Left ventricle myocardium inferior (tissue), 1 donor: ENCODE results near the gene BMPR1A. TPM values are rescaled to one million over a fixed set of nuclear protein-coding genes. Genes with fewer than 3 reads are reported as not detected.
"Not testable (repeated sequence)": the region's sequence is repeated elsewhere in the genome, so short reads cannot be mapped to it uniquely, and the experiment has no call there.

ENCODE experiments used
- DNase-seq: peaks from one replicate; pipeline ENCODE4 v3.0.0-alpha.2; 2020
- H3K27ac ChIP-seq: fragments of 200-600 bp; replicated peaks from 2 replicates; pipeline ENCODE4 v1.8.0; 2021
- H3K27me3 ChIP-seq: fragments of 200-600 bp; 2 replicates; pipeline ENCODE4 v1.8.0; 2021; ENCODE audit warnings: low read depth
- H3K36me3 ChIP-seq: fragments of 200-600 bp; 2 replicates; pipeline ENCODE4 v1.8.0; 2021
- H3K4me1 ChIP-seq: fragments of 200-600 bp; 2 replicates; pipeline ENCODE4 v1.8.0; 2021
- H3K4me3 ChIP-seq: fragments of 200-600 bp; 2 replicates; pipeline ENCODE4 v1.8.0; 2021; ENCODE audit warnings: mild to moderate bottlenecking, moderate library complexity
- H3K9me3 ChIP-seq: fragments of 200-600 bp; replicated peaks from 2 replicates; pipeline ENCODE4 v1.8.0; 2021
- CTCF ChIP-seq: fragments of 200-600 bp; IDR thresholded peaks from 2 replicates; pipeline ENCODE4 v1.8.0; 2021; ENCODE audit warnings: antibody characterized with exemption, mild to moderate bottlenecking, borderline replicate concordance
- intact Hi-C: fragments of 100-400 bp; cut with micrococcal nuclease; formaldehyde crosslinking; loops from one replicate; pipeline ENCODE4 v1.11.0; 2022
- total RNA-seq: library from RNA; stranded (reverse); fragmentation: NEBNext Ultra II Directional; extraction: Animal tissue kit (Norgen Biotek cat#: 25700); gene quantifications from one replicate; pipeline ENCODE4 v1.2.1, GENCODE V29; 2021
- donor health status: DM: no; HTN: yes; CAD: no; lungs with severe emphysema.

Gene BMPR1A
- total RNA-seq, 1 donor from 2014 or later: 43.8 TPM

- H3K4me1 ChIP-seq: peaks cover 100% of the 10 kb centered on the region
- H3K9me3 ChIP-seq: peaks cover 13% of the 10 kb centered on the region
- intact Hi-C loops: no loop called here
- peaks cover 6% of the 10 kb centered on the region for H3K36me3 ChIP-seq
- TF ChIP-seq CTCF: no peak
- no peak for DNase-seq
- no peaks in the 10 kb centered on the region for H3K27me3 ChIP-seq
- peak overlapping the region; percentile 88 for H3K27ac ChIP-seq
- no peak overlapping the region for H3K4me3 ChIP-seq
These were observed 194.9 kb downstream of the BMPR1A start for GRCh38 chr10:86951184-86951761.

- H3K4me1 ChIP-seq: peaks cover 100% of the 10 kb centered on the region
- H3K36me3 ChIP-seq: peaks cover 6% of the 10 kb centered on the region
- H3K9me3 ChIP-seq: peaks cover 13% of the 10 kb centered on the region
- no peaks in the 10 kb centered on the region for H3K27me3 ChIP-seq
- intact Hi-C loops: no loop called here
- DNase-seq: no peak
- H3K27ac ChIP-seq: peak overlapping the region; percentile 88
- no peak for TF ChIP-seq CTCF
- H3K4me3 ChIP-seq: peak overlapping the region; percentile 68
These were observed 195.7 kb downstream of the BMPR1A start for GRCh38 chr10:86952106-86952505.

GRCh38 chr10:86952697-86953096 lies 196.3 kb downstream of the BMPR1A start:
- peak overlapping the region; percentile 88 for H3K27ac ChIP-seq
- H3K9me3 ChIP-seq: peaks cover 13% of the 10 kb centered on the region
- H3K27me3 ChIP-seq, H3K36me3 ChIP-seq, DNase-seq, intact Hi-C loops: not testable (repeated sequence)
- peak overlapping the region; percentile 68 for H3K4me3 ChIP-seq
- H3K4me1 ChIP-seq: peaks cover 100% of the 10 kb centered on the region

GRCh38 chr10:86953747-86954680 lies 197.6 kb downstream of the BMPR1A start:
- peak; percentile 77 for DNase-seq
- intact Hi-C loops: no loop called here
- peaks cover 13% of the 10 kb centered on the region for H3K9me3 ChIP-seq

GRCh38 chr10:86954681-86955500 lies 198.5 kb downstream of the BMPR1A start:
- no peak for TF ChIP-seq CTCF
- Histone ChIP-seq H3K9me3 (peaks cover 13% of the 10 kb centered on the region), H3K27ac (peak overlapping the region; percentile 88), H3K4me3 (peak overlapping the region; percentile 68), H3K4me1 (peaks cover 100% of the 10 kb centered on the region), H3K27me3 (no peaks in the 10 kb centered on the region), H3K36me3 (peaks cover 6% of the 10 kb centered on the region)
- no peak for DNase-seq
- intact Hi-C loops: no loop called here

More at GRCh38 chr10:86953747-86954680, 197.6 kb downstream of the BMPR1A start:
- H3K36me3 ChIP-seq: peaks cover 6% of the 10 kb centered on the region
- peaks cover 100% of the 10 kb centered on the region for H3K4me1 ChIP-seq
- TF ChIP-seq CTCF: no peak
- no peaks in the 10 kb centered on the region for H3K27me3 ChIP-seq
- peak overlapping the region; percentile 88 for H3K27ac ChIP-seq
- peak overlapping the region; percentile 68 for H3K4me3 ChIP-seq
